ENCODE measurements around the gene PEX19.

PEX19 gene

DNA sequence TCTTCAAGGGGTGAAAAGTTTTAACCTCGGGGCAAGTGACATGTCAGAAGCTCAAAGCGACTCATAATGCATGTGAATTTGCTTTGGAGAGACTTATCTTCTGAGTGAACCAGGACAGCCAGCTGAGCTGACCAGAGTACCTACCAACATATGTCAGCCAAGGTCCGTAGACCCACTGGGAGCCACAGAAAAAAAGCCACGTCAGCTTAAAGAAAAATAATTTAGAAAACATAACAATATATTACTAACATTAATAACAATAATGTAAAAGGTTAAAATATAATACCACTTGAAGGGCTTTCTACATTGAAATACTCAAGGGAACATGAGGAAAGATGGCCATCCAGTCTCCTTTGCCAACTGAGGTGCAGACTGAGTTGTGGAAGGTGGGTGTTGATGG is 6.9 kb downstream of the PEX19 start:
- no peak for DNase-seq

DNA sequence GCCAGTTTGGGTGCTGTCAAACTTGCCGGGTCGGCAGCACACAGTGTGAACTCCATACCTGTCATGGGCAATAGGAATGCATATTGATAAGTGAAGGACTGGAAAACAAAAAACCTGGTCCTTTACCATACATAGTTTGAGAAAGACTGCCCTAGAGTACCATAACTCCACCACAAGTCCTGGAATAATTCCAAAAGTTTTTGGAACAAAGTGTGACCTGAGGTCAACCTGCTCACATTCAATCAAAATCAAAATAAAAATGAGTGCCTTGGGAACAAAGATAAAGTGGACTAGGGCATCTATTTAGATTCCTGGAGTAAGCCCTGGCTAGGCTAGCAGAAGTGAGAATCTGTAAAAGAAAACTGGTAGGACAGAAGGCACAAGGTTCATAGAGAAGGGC is 7.6 kb downstream of the PEX19 start:
- DNase-seq, result no peak

DNA sequence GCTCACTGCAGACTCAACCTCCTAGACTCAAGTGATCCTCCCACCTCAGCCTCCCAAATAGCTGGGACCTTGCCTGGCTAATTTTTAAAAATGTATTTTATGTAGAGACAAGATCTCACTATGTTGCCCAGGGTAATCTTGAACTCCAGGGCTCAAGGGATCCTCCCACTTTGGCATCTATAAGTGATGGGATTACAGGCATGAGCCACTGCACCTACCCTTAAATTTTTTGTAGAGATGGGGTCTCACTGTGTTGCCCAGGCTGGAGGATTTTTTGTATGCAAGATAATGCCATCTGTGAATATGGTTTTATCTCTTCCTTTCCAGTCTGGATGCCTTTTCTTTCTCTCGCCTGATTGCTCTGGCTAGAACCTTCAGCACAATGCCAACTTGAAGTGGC is 13.9 kb downstream of the PEX19 start:
- no peak for DNase-seq

DNA sequence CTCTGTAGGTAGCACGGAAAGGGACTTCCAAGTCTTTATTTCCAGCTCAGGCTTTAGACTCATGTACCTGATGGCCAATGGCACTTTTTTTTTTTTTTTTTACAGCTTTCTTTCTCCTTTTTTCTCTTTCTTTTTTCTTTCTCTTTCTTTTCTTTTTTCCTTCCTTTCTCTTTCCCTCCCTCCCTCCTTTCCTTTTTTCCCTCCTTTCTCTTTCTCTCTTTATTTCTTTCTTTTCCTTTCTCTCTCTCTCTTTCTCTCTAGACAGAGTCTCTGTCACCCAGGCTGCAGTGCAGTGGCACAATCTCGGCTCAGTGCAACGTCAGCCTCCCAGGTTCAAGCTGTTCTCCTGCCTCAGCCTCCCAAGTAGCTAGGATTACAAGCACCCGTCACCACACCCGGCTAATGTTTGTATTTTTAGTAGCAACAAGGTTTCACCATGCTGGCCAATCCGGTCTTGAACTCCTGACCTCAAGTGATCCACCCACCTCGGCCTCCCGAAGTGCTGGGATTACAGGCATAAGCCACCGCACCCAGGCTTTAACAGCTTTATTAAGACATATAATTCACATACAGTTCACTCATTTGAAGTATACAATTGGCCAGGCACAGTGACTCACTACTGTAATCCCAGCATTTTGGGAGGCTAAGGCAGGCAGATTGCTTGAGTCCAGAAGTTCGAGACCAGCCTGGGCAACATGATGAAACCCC is 17.5 kb downstream of the PEX19 start:
- DNase-seq, result no peak

DNA sequence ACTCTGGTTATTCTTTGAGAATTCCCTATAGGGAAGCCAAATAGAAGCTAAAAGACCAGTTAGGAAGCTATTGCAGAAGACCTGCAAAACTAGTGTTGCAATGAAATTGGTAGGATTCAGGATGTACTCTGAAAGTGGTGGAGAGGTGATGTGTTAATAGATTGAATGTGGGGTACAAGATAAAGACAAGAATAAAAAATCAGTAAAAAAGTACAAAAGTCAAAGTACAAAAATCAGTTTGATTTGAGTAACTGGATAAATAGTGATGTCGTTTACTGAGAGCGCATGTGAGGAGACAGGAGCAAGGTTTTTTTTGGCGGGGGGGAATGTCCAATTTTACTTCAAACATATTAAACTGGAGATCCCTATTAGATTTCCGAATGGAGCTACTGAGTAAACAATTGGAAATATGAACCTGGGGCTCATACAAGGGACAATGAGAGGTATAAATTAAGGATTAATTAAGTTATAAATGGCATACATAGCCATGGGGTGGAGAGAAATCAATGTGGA is 20.1 kb downstream of the PEX19 start:
- DNase-seq, result no peak

DNA sequence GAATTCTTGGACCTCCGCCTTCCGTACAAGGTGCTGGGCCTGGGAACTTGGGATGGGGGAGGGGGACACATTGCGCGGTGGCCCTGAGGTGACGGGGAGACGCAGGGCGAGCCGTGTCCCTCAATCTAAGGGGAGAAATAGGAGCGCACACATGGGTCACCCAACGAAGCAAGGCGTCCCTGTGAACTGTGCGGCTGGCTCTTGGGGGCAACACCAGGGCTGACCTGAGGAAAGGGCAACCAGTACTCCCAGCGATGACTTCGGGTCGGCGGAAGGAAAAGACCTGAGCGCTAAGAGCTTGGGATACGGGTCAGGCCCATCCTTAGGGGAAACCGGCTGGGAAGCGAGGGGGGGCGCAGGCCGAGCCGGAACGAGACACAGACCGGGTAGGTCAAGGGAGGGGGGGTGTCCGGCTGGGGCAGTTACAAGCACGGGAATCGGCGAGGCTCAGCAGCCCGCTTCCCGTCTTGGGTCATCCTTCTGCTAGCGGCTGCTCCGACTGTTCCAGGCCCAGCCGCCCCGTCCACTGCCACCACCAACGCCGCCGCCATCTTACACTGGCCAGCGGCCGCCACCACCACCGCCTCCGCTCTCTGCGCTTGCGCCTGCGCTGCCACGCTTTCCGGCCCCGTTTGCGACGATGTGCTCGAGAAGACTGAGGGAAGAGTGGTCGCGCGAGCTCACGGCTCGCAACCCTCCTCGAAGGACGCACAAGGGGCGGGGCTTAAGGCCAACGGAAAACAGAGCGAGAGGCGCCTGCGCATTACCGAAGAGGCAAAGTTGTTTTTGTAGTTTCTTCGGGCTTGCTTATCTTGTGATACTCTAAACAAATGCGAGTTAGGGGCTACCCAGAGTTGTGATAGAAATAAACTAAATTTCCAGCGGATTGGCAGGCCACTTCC is 22.8 kb downstream of the PEX19 start, which contains the start of gene DCAF8:
DCAF8 (minus strand) TSS at position 657 of the 902 bp plus-strand sequence. CDS start 18,541 bp downstream, outside the sequence.
- DNase-seq, result peak; percentile 97

DNA sequence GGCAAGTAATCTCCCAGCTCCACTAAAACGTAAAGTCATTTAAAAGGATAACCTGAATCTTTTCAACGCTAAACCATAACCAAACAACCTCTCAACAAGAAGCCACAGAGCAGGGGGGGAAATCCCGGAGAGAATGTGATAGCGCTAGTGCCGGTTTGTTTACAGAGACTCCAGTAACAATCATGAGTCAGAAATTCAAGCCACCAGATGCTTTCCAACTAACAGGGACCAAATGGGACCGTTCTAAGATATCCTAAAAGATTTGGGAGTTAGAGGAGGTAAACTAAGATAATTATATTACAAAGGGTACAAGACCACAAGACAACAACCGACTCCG is 23.4 kb downstream of the PEX19 start:
- DNase-seq, result peak; percentile 63

DNA sequence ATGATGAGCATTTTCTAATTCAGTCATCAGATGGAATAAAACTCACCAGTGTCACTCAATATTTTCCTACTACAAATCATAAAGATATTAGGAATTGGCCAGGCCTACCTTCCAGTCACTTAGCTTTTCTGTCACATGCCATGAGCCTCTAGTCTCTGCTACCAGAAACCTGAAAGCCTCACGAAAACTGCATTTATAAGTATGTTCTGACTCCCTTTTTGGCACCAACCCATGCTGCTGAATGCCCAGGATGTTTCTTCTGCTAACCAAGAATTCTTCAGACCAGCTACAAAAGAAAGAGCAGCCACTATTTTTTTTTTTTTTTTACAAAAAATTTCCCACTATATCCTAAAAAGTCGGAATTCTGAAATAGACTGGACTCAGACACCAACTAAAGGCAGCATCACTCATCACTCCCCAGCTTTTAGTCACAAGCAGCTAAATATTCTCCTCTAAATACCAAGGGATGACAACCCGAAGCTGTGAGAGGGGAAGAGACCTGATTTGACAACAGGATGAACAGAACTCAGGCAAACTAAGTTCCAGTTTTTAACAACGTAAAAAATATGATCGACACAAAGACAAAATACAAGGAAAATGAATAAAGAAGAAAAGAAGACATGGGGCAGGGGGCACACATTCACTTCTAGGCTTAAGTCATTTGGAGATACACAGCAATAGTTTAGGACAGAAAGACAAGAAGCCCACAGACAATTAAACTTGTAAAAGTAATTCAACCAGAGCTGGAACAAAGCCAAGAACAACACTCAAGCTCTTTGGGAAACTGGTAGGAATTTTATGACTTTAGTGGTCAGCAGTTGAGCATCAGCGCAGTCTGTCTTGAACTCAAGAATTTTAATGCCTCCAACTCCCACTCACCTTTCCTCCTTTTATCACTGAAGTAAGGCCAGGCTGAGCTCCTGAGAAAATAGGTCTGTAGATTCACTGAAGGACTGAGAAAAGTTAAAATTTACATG is 24.2 kb downstream of the PEX19 start:
- DNase-seq, result peak; percentile 81

DNA sequence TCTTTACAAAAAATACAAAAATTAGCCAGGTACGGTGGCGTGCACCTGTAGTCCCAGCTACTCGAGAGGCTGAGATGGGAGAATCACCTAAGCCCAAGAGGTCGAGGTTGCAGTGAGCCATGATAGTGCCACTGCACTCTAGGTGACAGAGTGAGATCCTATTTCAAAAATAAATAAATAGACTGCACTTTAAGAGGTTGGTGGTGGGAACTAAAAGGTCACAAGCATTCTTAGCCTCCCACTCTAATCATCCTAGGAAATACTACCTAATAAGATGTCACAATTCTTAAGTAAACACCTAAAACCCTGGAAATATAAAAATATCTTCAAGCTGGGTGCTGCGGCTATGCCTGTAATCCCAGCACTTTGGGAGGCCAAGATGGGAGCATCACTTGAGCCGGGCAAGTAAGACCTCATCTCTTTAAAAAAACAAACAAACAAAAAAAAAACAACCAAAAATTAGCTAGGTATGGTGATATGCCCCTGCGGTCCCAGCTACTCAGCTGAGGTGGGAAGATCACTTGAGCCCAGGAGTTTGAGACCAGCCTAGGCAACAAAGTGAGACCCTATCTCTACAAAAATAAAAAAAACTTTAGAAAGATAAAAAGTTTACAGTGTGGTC is 26.6 kb downstream of the PEX19 start:
- DNase-seq, result no peak

DNA sequence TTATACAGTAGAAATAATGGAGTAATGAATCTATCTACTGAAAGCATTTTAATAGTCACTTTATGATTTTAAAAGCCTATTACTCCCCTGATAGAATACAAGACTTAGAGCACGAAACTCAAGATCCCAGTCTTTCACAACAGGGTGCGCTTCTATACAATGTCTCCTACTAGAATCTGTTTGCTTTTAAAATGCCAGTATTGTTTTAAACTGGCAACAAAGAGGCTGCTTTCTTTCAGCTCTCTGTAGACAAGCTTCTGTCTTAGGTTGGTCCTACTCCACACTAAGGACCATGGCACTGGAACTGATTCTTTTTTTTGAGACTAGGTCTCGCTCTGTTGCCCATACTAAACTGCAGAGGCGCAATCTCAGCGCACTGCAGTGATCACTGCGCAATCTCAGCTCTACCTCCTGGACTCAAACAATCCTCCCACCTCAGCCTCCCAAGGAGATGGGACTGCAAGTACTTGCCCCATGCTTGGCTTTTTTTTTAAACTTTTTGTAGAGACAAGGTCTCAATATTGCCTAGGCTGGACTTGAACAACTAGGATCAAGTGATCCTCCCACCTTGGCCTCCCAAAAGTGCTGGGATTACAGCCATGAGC is 27.4 kb downstream of the PEX19 start:
- DNase-seq, result no peak

DNA sequence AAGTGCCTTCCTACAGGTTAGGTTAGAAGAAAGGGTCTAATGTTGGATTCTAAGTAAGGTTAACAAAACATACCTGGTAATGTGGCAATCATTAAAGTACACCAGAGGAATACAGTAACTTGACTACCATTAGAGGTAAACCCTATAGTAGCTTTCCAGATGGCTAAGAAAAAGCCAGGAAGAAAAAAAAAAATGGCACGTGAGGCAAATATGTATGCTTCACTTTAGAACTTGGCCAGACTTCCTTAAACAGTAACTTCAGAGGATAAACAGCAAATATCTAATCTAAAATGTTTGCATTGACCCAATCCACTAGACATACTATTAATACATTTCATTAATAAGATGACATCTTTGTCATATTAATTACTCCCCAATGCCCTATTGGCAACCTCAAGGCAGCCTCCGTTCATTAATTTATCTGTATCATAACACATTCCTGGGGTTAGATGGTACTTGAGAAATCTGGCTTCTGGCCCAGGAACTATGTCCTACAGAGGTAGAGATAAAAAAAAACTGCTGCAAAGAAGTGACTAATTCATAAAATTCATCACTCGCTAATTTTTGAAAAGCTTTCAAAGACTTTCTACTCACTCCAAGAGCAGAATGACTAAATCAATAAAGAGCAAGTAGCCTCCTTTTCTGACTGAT is 28.4 kb downstream of the PEX19 start:
- peak; percentile 81 for DNase-seq

DNA sequence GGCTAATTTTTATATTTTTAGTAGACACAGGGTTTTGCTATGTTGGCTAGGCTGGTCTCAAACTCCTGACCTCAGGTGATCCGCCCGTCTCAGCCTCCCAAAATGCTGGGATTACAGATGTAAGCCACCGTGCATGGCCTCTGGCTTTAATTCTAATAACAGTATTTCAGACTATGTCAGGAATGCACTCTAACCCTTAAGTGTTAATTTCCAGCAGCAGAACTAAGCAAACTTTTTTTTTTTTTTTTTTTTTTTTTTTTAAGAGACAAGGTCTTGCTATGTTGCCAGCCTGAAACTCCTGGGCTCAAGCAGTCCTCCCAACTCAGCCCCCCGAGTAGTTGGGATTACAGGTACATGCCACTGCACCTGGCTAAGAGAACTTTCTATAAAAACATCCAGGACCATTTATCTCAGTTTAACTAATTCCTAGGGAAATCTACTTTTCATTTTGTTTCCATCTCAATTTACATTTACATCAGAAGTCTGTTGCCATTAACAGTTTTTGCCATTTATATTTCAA is 29.1 kb downstream of the PEX19 start:
- DNase-seq, result no peak

DNA sequence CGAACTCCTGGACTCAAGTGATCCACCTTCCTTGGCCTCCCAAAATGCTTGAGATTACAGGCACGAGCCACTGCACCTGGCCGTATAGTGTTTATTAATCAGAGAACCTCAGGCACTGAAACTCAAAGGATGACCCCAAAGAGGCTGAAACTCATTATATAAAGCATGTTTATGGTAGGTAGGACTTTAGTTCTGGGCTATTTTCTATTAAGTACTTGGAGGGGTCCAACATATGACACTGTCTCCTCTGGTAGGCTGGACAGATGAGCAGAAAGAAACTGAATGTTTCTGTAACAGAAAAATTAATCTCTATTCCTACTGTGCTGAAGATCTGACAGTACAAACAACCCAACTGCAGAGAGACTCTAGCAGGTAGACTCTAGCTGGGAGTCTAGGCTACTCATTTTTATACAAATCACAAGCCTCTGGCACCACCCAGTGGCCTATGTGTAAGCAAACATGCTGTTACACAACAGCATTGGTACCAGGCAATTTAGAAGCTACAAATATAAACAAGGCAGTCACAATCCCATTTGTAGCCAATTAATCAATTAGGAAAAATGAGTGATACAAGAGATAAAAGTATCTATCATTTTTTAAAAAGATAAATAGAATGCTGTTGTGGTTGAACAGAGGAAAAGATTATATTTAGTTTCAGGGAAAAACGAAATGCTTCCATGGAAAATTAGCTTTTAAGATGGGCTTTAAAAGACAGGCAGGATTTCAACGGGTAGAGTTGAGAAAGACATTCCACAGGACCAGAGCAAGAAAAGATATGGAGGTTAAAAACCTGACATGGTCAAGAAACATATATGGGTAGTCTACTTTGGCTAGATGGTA is 33.0 kb downstream of the PEX19 start:
- DNase-seq, result peak; percentile 73

DNA sequence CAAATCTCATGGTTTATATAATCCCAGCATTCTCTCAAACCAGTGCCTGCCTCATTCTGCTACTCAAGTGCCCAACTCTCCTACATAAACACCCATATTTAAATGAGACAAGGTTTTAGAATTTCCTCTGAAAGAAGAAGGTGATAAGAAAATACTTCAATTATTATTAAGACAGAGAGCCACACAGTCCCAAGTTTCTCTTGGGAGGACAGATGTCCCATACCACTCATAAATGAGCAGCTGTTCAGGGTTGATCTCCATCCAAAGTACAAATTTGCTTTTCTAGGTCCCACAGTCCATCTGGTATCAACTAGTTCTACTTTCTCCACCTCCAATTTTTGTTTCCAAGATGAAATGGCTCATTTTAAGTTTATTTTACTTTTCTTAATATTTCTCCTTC is 33.9 kb downstream of the PEX19 start:
- no peak for DNase-seq

DNA sequence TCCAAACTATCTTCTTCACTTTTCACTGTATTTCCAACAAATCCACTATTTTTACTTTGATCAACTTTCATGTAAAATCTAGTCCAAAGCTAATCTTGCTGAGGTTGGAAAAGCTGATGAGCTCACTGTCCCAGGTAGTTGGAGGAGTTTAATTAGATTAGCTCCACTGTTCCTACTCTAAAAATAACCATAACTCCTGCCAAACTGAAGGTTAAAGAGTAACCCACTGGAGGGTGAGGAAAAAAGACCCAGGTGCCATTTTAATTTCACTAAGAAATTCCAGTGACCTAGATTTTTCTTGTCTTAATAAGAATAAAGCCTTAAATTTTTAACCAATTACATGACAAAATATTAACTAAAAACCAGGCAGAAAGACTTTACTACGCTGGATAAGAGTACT is 37.9 kb downstream of the PEX19 start:
- DNase-seq, result no peak

DNA sequence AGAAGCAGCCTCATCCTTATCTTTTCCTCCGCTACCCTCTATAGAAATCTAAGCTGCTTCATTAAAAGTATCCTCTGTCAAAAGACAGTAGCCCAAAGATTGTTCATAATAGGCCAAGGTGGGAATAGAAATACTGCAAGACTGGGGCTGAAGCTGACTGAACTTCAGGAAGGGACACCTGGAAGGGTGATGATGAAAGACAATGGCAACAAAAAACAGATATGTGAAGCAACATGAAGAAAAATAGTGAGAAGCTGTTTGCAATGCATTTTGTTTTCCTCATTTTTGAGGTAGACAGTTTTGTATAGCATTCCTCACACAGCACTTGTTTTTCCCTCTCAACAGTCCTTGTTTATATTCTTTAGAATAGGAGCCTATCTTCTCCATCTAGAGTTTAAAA is 39.5 kb downstream of the PEX19 start:
- no peak for DNase-seq

DNA sequence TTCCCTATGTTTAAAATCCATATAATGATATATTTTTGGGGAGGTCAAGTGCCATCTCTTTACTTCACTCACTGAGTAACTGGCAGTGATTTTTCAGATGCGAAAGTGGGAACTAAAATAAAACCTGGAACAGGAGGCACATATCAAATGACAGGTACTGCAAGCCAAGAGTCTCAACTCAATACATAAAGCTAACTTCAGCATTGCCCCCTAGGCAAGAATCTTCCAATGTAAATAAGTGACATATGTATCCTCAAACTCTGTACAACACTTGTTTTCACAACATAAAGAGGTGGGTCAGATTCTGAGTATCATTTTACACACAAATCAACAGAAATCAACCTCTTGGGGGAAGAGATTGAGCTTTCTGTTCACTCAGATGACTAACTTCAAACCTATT is 40.7 kb downstream of the PEX19 start:
- no peak for DNase-seq

DNA sequence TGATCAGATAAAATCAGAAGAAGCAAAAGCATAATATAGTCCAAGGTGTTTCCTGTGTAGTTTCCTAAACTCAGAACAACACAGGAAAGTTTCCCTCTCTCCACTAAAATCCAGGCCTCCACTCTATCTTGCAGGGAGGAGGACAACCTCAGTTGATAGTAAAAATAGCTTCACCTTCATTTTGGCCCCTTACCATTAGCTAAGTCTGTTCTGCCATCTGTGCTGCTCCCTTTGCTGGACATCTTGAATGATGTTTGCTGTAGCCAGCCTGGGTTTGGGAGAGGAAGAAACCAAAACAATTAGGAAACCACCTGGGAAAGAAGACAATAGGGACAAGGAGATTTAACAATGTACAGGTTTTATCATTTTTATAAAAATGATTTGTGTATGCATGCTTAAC is 41.2 kb downstream of the PEX19 start:
- no peak for DNase-seq

DNA sequence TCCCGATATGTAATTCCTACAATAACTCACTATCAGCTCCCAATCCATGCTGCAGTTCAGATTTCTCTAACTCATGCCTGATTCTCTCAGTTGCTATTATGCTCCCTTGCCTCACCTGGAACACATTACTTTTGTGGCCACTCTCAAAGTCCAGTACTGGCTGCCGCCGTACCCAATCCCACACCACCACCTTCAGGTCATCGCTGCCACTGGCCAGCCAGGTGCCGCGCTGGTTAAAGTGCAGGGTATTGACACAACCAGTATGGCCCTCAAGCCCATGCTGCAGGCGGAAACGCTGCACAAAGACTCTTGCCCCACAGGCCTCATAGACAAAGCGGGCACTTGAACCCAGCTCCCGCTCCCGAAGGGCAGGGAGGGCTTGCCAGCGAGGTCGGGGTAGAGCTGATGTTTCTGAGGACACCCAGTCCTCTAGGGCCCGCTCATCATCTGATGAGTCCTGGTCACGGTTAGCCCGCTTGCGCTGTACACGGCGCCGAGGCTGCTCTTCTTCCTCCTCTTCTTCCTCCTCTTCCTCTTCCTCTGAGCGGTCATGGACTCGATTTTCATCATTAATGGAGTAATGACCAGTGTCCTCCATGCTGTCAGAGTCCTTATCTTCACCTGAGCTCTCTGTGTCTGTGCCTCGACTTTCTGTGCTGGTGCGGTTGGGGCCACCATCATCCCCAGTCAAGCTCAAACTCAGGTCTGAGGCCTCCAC is 45.2 kb downstream of the PEX19 start:
- DNase-seq, result no peak

All from fibroblast of skin of scalp (primary cell).